Suprapubic skin (tissue), 3 donors: ENCODE data around the gene CROT.

Experiments
- CTCF ChIP-seq, 2 donors: fragments of 200-600 bp in 1 of 2; fragments of 450-650 bp in 1 of 2; sonication (generic) in 1 of 2; IDR thresholded peaks; one replicate each; pipeline ENCODE4 v1.5.1; 2016 to 2019; ENCODE audit warnings: antibody characterized with exemption in 2 of 2, mild to moderate bottlenecking in 1 of 2, moderate library complexity in 1 of 2
- EP300 ChIP-seq: sonication (generic); formaldehyde crosslinking; IDR thresholded peaks from one replicate; pipeline ENCODE4 v1.6.1; 2017; ENCODE audit warnings: antibody characterized with exemption
- POLR2A ChIP-seq, 2 donors: fragments of 450-650 bp; IDR thresholded peaks; one replicate each; pipeline ENCODE4 v1.6.1; 2017; ENCODE audit warnings: antibody characterized with exemption in 2 of 2, mild to moderate bottlenecking in 2 of 2, moderate library complexity in 2 of 2

GRCh38 chr7:87331687-87332252 lies 13.7 kb upstream of the CROT start:
- TF ChIP-seq CTCF (IDR thresholded peaks at IDR 0.05), result no peak
- no peak for TF ChIP-seq POLR2A (IDR thresholded peaks at IDR 0.05)
- no peak for TF ChIP-seq EP300
